HG02588 (cell line): ENCODE data around the gene SPOP.
A peak's percentile ranks its signal among the peaks of the same experiment; 100 is the strongest.
"Not testable (repeated sequence)": the region's sequence is repeated elsewhere in the genome, so short reads cannot be mapped to it uniquely, and the experiment has no call there.

Experiments used
- ATAC-seq: cut with Tn5 transposase; IDR thresholded peaks from one replicate; pipeline ENCODE4 v1.9.1; 2021; ENCODE audit warnings: mild to moderate bottlenecking, moderate library complexity; ENCODE audit not compliant: unreplicated experiment

SPOP gene

DNA sequence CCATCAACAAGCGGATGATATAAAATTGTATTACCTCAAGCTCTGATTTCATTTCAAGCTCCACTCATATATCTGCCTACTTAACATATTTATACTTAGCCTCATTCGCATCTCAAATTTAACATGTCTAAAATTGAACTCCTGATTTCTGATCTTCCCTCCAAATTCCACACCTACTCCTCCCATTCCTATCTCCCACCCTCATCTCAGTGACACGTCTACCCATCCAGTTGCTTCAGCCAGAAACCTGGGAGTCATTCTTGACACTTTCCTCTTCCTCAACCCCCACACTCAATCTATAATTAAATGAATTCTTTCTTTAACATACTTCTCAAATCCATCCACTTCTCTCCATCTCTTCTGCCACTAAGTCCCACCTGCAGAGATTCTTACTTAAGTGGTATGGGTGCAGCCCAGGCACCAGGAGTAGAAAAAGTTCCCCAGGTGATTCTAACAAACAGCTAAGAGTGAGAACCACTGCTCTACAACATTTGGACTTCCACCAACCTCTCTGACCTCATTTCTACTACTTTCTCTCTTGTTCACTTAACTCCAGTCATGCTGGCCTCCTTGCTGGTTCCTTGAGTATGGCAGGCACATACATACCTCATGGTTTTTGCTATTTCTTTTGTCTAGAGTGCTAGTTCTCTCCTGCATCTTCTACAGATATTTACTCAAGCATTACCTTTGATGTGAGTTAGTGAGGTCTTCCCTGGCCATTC is 18.1 kb downstream of the SPOP start:
- no peak for ATAC-seq

DNA sequence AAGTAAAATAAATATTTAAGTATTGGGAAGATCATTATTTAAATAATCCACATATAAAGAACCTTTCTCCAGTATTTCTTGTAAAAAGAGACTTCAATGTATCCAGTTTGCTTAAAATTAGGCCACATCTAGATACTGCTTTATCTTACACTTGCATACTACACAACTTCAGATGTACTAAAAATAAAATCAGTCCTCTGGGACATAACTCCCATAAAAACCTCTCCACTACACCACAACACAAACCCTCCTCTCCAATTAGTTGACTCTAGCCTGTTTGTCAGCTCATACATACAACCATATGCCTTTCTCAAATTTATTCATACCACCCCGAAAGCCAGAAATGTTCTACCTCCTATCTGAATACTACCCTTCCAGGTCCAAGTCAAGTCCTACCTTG is 21.6 kb downstream of the SPOP start:
- no peak for ATAC-seq

DNA sequence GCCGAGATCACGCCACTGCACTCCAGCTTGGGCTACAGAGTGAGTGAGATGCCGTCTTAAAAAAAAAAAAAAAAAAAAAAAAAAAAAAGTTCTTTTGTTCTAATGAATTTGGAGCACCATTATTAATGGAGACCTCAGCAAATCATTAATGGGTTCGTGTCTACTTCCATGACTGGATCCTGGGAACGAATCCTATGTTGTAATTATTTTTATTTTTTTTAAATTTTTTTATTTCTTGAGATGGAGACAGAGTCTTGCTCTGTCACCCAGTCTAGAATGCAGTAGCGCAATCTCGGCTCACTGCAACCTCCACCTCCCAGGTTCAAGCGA is 30.7 kb downstream of the SPOP start:
- no peak for ATAC-seq

DNA sequence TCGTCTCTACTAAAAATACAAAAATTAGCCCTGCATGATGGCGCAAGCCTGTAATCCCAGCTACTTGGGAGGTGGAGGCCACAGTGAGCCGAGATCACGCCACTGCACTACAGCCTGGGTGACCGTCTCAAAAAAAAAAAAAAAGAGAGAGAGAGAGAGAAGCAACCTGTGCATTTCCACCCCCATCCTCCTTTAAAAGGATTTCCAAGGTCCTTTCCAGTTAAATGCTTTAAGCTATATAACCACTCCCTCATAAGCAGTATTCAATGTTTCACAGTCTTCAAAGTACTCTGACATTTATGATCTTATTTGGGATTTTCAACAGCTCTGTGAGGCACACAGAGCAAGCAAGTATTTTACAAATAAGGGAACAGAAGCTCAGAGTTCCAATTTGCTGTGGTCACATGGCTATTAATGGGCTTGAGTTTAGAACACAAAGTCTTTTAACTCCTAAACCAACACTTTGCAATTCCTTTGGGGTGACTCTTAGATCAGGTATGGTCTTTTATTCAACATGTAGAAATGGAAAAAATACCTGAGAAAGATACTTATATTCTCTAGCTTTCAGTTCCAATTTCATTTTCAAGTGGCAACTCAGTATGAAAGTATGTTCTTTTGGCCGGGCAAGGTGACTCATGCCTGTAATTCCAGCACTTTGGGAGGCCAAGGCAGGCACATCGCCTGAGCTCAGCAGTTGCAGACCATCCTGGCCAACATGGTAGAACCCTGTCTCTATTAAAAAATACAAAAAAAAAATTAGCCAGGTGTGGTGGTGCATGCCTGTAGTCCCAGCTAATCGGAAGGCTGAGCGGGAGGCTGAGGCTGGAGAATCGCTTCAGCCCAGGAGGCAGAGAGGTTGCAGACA is 31.3 kb downstream of the SPOP start:
- peak; percentile 51 for ATAC-seq

DNA sequence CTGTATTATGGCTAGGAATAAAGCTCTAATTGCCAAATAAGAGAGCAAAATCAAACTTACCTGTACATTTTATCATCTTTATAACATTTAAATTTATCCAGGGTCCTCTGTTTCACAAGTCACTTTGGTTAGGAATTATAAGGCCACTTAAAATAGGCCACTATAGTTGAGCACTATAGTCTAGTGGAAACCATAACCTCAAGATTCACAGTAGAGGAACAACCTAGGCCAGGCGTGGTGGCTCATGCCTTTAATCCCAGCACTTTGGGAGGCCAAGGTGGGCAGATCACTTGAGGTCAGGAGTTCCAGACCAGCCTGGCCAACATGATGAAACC is 31.9 kb downstream of the SPOP start:
- ATAC-seq = not testable (repeated sequence)

DNA sequence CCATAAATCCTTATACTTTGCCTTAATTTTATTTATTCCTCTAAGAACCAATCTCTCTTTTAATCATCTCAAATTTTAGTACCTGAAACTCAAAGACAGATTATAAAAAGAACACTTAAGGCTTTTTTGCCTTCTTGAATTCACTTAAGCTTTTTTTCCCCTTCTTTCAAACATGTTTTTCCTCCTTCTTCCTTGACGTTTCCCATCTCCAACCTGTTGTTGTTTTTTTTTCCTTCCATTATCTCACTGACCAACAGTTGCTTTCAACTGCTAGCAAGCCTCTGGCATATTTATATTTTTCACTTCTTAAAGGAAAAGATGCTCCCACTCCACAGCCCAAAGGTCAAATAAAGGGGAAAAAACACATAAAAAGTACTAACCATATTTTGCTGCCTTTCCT is 32.2 kb downstream of the SPOP start:
- no peak for ATAC-seq

DNA sequence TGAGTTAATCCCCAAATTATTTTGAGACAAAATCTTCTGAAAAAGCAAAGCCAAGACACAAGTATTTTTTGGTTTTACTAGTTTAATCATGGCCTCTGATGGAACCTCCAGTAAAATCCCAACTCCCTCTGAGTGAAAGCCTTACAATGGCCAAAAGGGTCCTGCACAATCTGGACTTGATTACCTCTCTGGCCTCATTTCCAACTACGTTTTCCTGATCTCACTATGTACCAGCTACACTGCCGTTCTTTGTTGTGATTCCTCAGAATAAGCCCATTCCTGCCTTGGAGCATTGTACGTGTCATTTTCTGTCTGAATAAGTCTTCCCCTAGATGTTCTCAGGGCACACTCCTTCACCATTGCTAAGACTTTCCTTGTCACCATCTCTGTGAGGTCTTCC is 37.3 kb downstream of the SPOP start:
- no peak for ATAC-seq

DNA sequence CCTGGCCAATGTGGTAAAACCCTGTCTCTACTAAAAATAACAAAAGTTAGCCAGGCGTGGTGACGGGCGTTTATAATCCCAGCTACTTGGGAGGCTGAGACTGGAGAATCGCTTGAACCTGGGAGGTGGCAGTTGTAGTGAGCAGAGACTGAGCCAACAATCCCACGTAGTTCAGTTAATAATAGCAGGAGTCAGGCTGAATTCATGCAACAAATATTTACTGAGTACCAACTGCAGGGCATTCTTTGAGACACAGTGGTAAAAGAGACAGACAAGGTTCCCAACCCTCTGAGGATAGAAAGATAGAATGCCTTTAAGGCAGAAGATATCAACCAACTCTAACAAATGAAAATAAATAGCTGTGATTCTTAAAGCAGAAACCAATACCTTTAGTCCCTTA is 39.1 kb downstream of the SPOP start:
- ATAC-seq = no peak

DNA sequence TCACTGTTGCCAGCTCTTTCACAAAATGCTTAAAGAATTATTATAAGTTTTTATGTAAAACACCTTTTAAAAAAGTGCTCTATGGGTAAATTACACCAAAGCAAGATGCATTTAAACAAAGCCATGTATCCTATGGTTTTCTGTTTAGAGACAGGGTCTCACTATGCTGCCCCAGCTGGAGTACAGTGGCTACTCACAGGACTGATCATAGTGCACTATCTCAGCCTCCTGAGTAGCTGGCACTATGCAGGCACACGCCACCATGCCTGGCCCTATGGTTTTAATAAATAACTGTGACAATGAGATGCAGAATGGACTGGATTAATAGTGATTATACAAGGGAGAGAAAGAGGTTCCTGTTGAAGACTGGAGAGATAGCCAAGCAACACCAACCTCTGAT is 40.2 kb downstream of the SPOP start:
- no peak for ATAC-seq

DNA sequence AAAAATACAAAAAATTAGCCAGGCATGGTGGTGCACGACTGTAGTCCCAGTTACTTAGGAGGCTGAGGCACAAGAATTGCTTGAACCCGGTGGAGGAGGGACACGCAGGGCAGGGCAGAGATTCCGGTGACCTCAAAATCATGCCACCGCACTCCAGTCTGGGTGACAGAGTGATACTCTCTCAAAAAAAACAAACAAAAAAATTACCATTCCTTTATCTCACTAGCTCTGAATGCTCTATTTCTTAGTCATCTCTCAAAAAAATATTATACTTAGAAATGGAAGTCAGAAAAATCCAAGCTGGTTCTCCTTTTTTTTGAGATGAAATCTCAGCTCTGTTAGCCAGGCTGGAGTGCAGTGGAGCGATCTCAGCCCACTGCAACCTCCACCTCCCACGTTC is 40.8 kb downstream of the SPOP start:
- ATAC-seq = no peak

DNA sequence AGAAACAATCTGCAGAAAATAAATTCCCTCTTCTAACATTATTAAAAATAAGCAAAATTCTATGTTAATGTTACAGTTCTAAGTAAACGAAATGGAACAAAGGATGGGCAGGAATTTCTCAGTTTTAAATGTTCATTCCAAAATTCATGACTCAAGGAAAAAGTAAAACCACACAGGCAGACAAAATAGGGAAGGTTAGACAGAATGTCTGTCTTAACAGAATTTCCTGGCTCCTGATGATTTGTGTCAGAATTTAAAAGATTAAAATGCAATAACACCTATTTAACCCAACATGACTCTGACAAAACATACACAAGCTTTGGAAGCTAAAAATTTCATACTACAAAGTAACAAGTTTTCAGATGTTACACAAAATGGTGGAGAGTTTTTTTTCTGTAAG is 42.8 kb downstream of the SPOP start:
- no peak for ATAC-seq

DNA sequence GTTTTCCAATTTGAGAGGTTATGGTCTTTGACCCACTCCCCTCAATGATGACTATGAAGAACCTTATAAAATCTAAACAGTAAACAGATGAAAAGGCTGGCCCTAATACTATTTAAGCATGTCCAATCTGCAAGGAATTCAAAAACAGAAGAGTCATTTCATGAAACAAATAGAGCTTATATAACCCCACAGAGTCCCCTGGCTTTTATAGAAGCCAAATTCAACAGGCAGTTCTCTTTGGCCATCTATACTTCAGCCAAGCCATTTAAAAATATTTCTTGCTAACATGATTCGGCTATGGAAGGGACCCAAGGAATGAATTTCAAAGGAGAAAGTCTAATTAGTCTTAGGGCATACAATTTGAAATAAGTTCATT is 43.4 kb downstream of the SPOP start:
- ATAC-seq = no peak

DNA sequence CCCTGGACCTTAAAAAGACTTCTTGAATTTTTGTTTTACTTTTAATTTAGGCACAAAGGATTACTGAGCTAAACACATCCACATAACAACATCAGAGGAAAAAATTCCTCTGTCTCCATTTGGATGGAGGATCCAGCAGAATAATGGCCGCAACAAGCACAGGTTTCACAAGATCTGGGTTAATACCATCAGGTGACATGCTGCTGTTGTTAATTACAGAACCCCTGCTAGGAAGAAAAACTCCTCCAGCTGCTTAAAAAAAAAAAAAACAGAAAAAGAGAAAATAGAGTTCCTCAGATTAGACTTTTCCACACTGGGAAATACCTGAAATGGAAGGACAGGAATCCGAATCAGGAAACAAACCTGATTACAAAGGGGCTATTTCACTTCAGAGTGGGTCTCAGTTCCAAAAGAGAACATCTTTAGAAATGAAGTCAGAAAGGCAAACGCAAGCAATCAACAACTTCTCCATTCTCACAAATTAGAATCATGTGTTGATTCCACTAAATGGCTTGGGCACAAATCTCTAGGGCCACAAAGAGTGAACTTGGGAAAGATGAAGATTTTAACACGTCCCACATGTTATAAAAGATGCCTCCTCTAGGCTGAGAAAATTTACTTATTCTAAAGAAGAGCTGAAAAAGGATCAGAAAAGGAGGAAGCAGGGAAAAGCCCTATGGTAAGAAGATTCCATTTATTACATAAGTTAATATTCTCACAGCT is 44.0 kb downstream of the SPOP start:
- no peak for ATAC-seq

DNA sequence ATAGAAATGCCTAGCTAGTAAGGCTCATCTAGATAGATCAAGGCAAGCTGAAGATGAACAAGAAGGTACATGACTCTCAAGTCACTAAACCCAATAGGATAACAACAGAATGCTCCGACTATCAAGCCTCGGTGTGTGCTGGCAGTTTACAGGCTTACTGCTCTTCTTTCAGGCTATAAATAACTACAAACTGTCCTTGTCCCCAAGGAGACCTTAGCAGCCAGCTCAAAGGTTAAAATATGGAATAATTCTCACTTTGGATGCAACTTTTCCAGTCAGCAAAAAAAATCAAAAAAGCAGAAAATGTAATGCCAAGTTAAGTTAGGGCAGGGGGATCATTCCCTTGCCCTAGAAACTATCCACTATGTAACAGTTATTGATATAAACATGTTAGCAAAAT is 44.6 kb downstream of the SPOP start:
- no peak for ATAC-seq

DNA sequence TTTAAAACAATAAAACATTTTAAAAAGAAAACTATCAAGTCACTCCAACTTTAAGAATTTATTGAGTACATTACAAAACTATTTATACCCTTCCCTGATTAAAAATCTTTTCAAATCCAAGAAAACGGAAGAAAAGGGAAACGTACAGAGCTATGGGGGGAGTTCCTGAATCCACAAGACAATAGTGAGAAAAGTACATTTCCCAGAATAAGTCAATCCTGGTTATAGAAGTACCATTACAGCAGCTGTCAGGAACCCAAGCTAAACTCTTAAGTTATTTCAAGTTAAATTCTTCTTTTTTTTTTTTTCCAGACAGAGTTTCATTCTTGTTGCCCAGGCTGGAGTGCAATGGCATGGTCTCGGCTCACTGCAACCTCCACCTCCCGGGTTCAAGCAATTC is 45.7 kb downstream of the SPOP start:
- no peak for ATAC-seq

DNA sequence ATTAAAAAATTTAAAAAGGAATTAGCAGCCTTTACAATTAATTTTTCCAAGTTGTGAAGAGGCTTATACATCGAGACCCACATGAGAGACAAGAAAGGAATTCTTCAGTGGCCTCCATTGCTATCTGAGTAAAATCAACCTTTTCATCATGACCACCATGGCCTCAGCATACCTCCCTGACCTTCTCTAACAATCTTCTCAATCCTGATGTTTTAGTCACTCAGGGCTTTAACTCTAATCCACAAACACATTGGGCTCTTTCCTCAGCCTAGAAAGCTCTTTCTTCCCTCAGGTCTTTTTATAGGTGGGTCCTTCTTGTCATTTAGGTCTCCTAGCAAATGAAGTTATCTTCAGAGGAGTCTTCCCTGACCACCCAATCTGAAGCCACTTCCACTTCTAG is 46.4 kb downstream of the SPOP start:
- no peak for ATAC-seq

DNA sequence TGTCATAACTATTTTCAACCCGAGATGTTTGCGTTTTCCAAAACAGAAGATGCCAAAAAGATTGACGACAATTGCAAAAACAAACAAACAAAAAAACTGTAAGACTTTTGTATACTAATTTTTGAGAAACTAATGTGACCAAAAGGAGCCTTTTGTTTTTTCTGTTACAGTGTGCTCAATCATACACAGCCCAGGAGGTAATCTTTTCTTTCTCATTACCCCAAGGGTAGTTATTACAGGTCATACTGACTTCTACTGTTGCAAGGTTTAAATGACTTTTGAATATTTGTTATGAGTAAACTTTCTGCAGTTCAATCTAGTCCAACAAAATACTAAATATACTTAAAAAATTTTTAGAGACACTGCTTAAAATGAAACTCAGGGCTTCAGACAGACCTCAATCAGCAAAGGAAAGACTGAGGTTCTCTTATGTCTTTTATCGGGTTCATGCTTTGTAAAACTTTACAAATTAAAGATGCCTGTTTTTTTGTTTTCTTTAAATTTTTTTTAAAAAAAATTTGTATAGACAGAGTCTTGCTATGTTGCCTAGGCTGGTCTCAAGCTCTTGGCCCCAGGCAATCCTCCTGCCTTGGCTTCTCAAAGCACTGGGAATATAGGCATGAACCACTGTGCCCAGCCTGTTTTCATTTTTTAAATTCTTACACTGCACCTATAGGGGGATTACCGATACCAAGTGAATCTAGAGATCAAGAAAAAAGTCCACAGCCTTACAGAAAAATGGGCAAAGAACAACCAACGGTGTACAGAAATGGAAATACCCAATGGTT is 47.6 kb downstream of the SPOP start:
- ATAC-seq = no peak

DNA sequence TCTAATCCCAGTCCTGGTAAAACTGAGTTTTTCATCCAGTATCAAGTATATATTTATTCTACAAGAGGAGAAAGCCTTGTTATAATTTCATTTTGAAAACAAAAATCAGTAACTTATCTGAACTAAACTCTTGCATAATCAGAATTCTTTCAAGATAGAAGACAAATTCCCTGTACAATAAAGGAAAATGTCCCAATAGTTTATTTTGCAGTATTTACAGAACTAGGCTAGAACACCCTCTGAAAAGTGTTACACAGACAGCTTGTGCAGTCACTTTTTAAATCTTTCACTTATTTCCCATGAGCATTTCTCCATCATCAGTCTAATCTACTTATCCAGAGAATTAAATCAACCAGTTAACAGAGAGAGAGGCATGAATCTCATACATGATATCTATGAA is 48.5 kb downstream of the SPOP start:
- no peak for ATAC-seq

DNA sequence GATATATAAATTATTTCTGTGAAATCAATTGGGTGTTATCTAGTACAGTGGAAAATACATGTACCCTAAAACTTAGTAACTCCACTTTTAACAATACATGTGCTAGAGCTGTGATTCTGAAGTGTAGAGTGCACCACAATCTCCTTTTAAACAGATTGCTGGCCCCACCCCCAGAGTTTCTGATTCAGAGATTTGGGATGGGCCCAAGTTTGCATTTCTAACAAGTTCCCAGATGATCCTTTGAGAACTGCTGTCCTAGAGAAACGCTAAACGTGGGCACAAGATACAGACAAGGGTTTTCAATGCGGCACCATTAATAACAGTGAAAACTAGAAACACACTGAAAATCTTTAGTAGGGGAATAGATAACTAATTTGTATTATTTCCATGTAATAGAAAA is 53.0 kb downstream of the SPOP start:
- no peak for ATAC-seq

DNA sequence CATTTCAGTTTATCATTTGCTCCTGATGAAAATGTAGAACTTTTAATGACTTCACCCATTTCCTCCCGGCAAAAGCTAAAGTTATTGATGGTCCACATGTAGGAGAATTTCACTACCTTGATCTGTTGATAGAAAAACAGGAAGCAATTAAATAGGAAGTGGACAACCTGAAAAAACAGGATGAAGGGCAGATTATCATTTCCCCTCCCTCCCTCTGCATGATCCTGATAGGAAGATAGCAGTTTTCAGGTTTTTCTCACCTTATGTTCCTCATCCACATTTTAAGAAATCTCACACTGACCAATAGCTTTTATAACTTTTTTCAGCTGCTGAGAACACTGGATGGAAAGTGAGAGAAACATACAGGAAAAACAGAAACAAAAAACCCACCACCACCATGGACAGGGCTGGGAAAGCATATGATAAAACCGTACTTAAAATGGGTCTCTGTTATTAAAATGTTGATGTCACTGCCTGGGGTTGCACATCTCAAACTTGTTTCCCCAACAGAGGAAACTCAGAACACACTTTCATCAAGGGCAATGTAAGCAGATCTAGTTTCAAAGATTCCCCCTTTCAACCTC is 55.9 kb downstream of the SPOP start:
- no peak for ATAC-seq

DNA sequence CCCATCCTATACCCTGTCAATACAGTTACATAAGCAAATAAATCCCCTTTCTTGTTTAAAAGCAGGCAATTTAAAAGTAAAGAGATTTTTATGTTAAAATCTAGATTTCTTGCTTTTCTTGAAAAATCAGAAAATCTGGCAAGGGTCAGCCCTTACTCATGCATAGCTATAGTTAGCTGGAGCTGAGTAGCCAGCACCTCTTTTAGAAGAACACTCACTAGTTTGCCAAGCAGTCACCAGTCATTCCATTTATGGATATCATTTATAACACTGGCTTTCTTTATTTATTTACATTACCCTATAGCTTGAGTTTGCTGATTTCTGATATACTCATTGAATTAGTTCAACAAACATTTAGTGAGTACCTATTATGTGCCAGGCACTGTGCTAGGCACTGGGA is 56.5 kb downstream of the SPOP start:
- ATAC-seq = no peak
